ENCODE results near the gene MEIOB.

MEIOB gene

GRCh38 chr16:1839554-1839953, 32.4 kb downstream of the MEIOB start:
- no peak for TF ChIP-seq CTCF (IDR thresholded peaks at IDR 0.05; ENCODE audit: insufficient read depth, missing control alignments)
- DNase-seq (ENCODE audit: insufficient read length, low spot score) (no peak), FAIRE-seq (no peak)

GRCh38 chr16:1834096-1834495, 37.9 kb downstream of the MEIOB start:
- FAIRE-seq (no peak), DNase-seq (ENCODE audit: insufficient read length, low spot score) (no peak)
- no peak for TF ChIP-seq CTCF (IDR thresholded peaks at IDR 0.05; ENCODE audit: insufficient read depth, missing control alignments)

GRCh38 chr16:1832838-1833454, 39.0 kb downstream of the MEIOB start:
- TF ChIP-seq CTCF (IDR thresholded peaks at IDR 0.05; ENCODE audit: insufficient read depth, missing control alignments): no peak
- FAIRE-seq (no peak), DNase-seq (ENCODE audit: insufficient read length, low spot score) (no peak)

GRCh38 chr16:1831186-1832075, 40.5 kb downstream of the MEIOB start:
- TF ChIP-seq CTCF (IDR thresholded peaks at IDR 0.05; ENCODE audit: insufficient read depth, missing control alignments): no peak
- DNase-seq (ENCODE audit: insufficient read length, low spot score) (no peak), FAIRE-seq (no peak)

GRCh38 chr16:1830213-1830612, 41.8 kb downstream of the MEIOB start:
- FAIRE-seq: no peak

GRCh38 chr16:1828645-1829410, 43.1 kb downstream of the MEIOB start:
- FAIRE-seq: no peak
- no peak for TF ChIP-seq CTCF (IDR thresholded peaks at IDR 0.05; ENCODE audit: insufficient read depth, missing control alignments)
- DNase-seq (ENCODE audit: insufficient read length, low spot score): no peak

More at GRCh38 chr16:1830213-1830612, 41.8 kb downstream of the MEIOB start:
- DNase-seq (ENCODE audit: insufficient read length, low spot score): no peak
- no peak for TF ChIP-seq CTCF (IDR thresholded peaks at IDR 0.05; ENCODE audit: insufficient read depth, missing control alignments)
